HCT116 (cell line): Measurements from ENCODE around the gene ZNF71. TPM values are rescaled to one million over a fixed set of nuclear protein-coding genes. Genes with fewer than 3 reads are reported as not detected.

Experiments used
- ATAC-seq: fragments of 200-7000 bp; cut with Tn5 transposase; 2 replicates; pipeline ENCODE4 v1.9.1; 2020; ENCODE audit warnings: mild to moderate bottlenecking, moderate library complexity
- BruUV-seq: library from RNA; stranded (reverse); fragments of 400-500 nt; replicated peaks from 2 replicates; lab custom pipeline; 2021; lab: Mats Ljungman, UMichigan
- CTCF ChIA-PET: fragments of 300-600 bp; sonication (Branson Sonifier 250); formaldehyde crosslinking; loops from one replicate; lab custom pipeline; 2021; ENCODE audit warnings: antibody characterized with exemption; lab: Charles Lee
- POLR2A ChIA-PET: fragments of 300-600, 350-600 bp; sonication (Branson Sonifier 250); formaldehyde crosslinking; loops from one replicate; lab custom pipeline; 2021; ENCODE audit warnings: antibody characterized with exemption; lab: Charles Lee
- RAD21 ChIA-PET, 2 experiments: fragments of 300-600 bp; sonication (Branson Sonifier 250); formaldehyde crosslinking; loops; one replicate each; lab custom pipeline; 2023; ENCODE audit warnings: low total read pairs in 2 of 2; ENCODE audit not compliant: uncharacterized antibody in 2 of 2, unreplicated experiment in 2 of 2, low non-redundant PET in 1 of 2; lab: Charles Lee
- DNase-seq: peaks from one replicate; pipeline ENCODE4 v3.0.0-alpha.2; 2010; ENCODE audit warnings: low read depth, low spot score
- H2AFZ ChIP-seq: fragments of 200-600 bp; shearing (Covaris generic), sonication (generic); 2 replicates; pipeline ENCODE4 v1.6.1; 2017; ENCODE audit warnings: low read depth, mixed run types, mixed read lengths, antibody characterized with exemption, low read length; ENCODE audit not compliant: poor library complexity, severe bottlenecking
- H3K27ac ChIP-seq: 2 replicates; pipeline ENCODE4 v1.5.1; 2012; ENCODE audit warnings: low read depth, low read length
- H3K27me3 ChIP-seq: fragments of 200-600 bp; sonication (generic); 2 replicates; pipeline ENCODE4 v1.6.1; 2016; ENCODE audit warnings: mixed run types, low read length, mixed read lengths; ENCODE audit not compliant: insufficient read depth
- H3K36me3 ChIP-seq, 2 experiments: fragments of 200-500 bp in 1 of 2; fragments of 200-600 bp in 1 of 2; sonication (Bioruptor generic) in 1 of 2; sonication (generic) in 1 of 2; 2 replicates each; pipeline versions ENCODE4 v1.5.1 to v1.6.1; 2014 to 2016; ENCODE audit warnings: low read length in 2 of 2, inconsistent platforms in 1 of 2, mixed read lengths in 1 of 2, mixed run types in 1 of 2; ENCODE audit not compliant: insufficient read depth in 2 of 2, control insufficient read depth in 1 of 2
- H3K4me1 ChIP-seq, 2 experiments: fragments of 200-600 bp in 1 of 2; sonication (generic) in 1 of 2; 2 replicates each; pipeline versions ENCODE4 v1.5.1 to v1.6.1; 2012 to 2017; ENCODE audit warnings: low read length in 2 of 2, inconsistent platforms in 1 of 2, mild to moderate bottlenecking in 1 of 2, mixed read lengths in 1 of 2, mixed run types in 1 of 2, moderate library complexity in 1 of 2; ENCODE audit not compliant: insufficient read depth in 2 of 2, control insufficient read depth in 1 of 2
- H3K4me2 ChIP-seq: fragments of 200-600 bp; sonication (generic); 2 replicates; pipeline ENCODE4 v1.6.1; 2017; ENCODE audit warnings: mixed run types, low read length, mixed read lengths
- H3K4me3 ChIP-seq, 2 experiments: fragments of 200-600 bp in 1 of 2; sonication (generic) in 1 of 2; replicated peaks in 1 of 2; 2 replicates each; pipeline ENCODE4 v1.5.1; 2011 to 2016; ENCODE audit warnings: low read length in 2 of 2, control low read depth in 1 of 2, low read depth in 1 of 2, mild to moderate bottlenecking in 1 of 2, mixed read lengths in 1 of 2, mixed run types in 1 of 2
- H3K79me2 ChIP-seq: fragments of 200-600 bp; sonication (generic); 2 replicates; pipeline ENCODE4 v1.6.1; 2017; ENCODE audit warnings: mild to moderate bottlenecking, mixed run types, low read length, moderate library complexity, mixed read lengths; ENCODE audit not compliant: insufficient read depth
- H3K9ac ChIP-seq: fragments of 200-600 bp; sonication (generic); 2 replicates; pipeline ENCODE4 v1.6.1; 2016; ENCODE audit warnings: low read length, mixed read lengths
- H3K9me2 ChIP-seq: fragments of 200-600 bp; sonication (generic), shearing (Covaris generic); 2 replicates; pipeline ENCODE4 v1.6.1; 2017; ENCODE audit warnings: mixed run types, mild to moderate bottlenecking, moderate library complexity; ENCODE audit not compliant: insufficient read depth
- H3K9me3 ChIP-seq, 2 experiments: fragments of 200-500 bp in 1 of 2; fragments of 200-600 bp in 1 of 2; sonication (Bioruptor generic) in 1 of 2; sonication (generic) in 1 of 2; 2 replicates each; pipeline ENCODE4 v1.6.1; 2014 to 2017; ENCODE audit warnings: low read length in 2 of 2, mixed read lengths in 2 of 2, inconsistent platforms in 1 of 2, low read depth in 1 of 2, mild to moderate bottlenecking in 1 of 2, mixed run types in 1 of 2, moderate library complexity in 1 of 2; ENCODE audit not compliant: control insufficient read depth in 1 of 2, insufficient read depth in 1 of 2
- H4K20me1 ChIP-seq: fragments of 200-600 bp; sonication (generic), shearing (Covaris generic); 2 replicates; pipeline ENCODE4 v1.6.1; 2017; ENCODE audit warnings: mixed run types, mild to moderate bottlenecking, moderate library complexity; ENCODE audit not compliant: insufficient read depth
- CBX3 ChIP-seq: IDR thresholded peaks from 2 replicates; pipeline ENCODE4 v1.6.1; 2012; ENCODE audit warnings: low read depth
- CTCF ChIP-seq, 3 experiments: fragments of 200-600 bp in 1 of 3; sonication (generic) in 1 of 3; IDR thresholded peaks in 2 of 3; conservative IDR thresholded peaks in 1 of 3; 2 replicates each; pipeline ENCODE4 v1.5.1; 2012 to 2017; ENCODE audit warnings: low read depth in 2 of 3, low read length in 2 of 3, antibody characterized with exemption in 1 of 3, borderline replicate concordance in 1 of 3, control low read depth in 1 of 3, mild to moderate bottlenecking in 1 of 3, mixed read lengths in 1 of 3, mixed run types in 1 of 3, moderate library complexity in 1 of 3; ENCODE audit not compliant: insufficient read depth in 1 of 3
- ELF1 ChIP-seq: IDR thresholded peaks from 2 replicates; pipeline ENCODE4 v1.6.1; 2012; ENCODE audit warnings: low read depth, borderline replicate concordance
- EZH2phosphoT487 ChIP-seq: fragments of 200-600 bp; IDR thresholded peaks from 2 replicates; pipeline ENCODE4 v1.6.1; 2018; ENCODE audit warnings: antibody characterized with exemption, borderline replicate concordance
- FOSL1 ChIP-seq: IDR thresholded peaks from 2 replicates; pipeline ENCODE4 v1.6.1; 2012; ENCODE audit warnings: low read depth
- JUND ChIP-seq: IDR thresholded peaks from 2 replicates; pipeline ENCODE4 v1.6.1; 2012
- POLR2A ChIP-seq: IDR thresholded peaks from 2 replicates; pipeline ENCODE4 v1.7.0; 2011; ENCODE audit warnings: borderline replicate concordance; ENCODE audit not compliant: insufficient read depth, insufficient read length; ENCODE audit errors: extremely low read depth
- RAD21 ChIP-seq: IDR thresholded peaks from 2 replicates; pipeline ENCODE4 v1.6.1; 2012; ENCODE audit warnings: low read depth, mild to moderate bottlenecking
- REST ChIP-seq: IDR thresholded peaks from 2 replicates; pipeline ENCODE4 v1.6.1; 2012; ENCODE audit warnings: low read depth
- SIN3A ChIP-seq: IDR thresholded peaks from 2 replicates; pipeline ENCODE4 v1.6.1; 2012; ENCODE audit warnings: low read depth
- SRF ChIP-seq: IDR thresholded peaks from 2 replicates; pipeline ENCODE4 v1.6.1; 2012; ENCODE audit warnings: low read depth
- YY1 ChIP-seq: IDR thresholded peaks from 2 replicates; pipeline ENCODE4 v1.6.1; 2011; ENCODE audit warnings: low read length, low read depth, moderate library complexity, mild to moderate bottlenecking; ENCODE audit not compliant: insufficient replicate concordance; ENCODE audit errors: extremely low read depth
- ZBTB33 ChIP-seq: IDR thresholded peaks from 2 replicates; pipeline ENCODE4 v1.6.1; 2011; ENCODE audit warnings: mild to moderate bottlenecking, low read length, moderate library complexity; ENCODE audit not compliant: insufficient replicate concordance; ENCODE audit errors: extremely low read depth
- ZFX ChIP-seq: fragments of 450-650 bp; IDR thresholded peaks from 2 replicates; pipeline ENCODE4 v1.6.1; 2017
- intact Hi-C: fragments of 100-400 bp; cut with micrococcal nuclease; formaldehyde crosslinking; loops from 2 replicates; pipeline ENCODE4 v1.10.0; 2022
- total RNA-seq: library from RNA; stranded (reverse); gene quantifications from one replicate; pipeline ENCODE4 v1.2.1, GENCODE V29; 2021; ENCODE audit not compliant: unreplicated experiment

ZNF71 gene
- total RNA-seq, 1 experiment from 2014 or later = not detected

DNA sequence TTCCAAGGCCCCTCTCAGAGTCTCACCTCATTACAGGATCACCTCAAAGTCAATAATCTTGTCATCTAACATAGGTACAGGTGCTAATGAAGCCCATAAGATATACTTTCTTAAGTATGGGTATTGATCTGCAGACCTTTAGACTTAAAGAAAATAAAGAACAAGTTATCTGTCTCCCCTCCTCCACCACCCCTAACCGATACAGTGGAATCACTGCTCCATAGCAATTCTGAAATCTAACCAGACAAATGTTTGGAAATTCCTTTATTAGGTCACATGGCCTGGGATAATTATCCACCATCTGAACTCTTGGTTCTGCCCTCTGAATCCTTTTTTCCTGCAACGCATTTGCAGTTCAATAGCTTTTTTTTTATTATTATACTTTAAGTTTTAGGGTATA, 32.3 kb upstream of the ZNF71 start:
- ChIA-PET CTCF (no interaction called here), POLR2A (no interaction called here), RAD21 (no interaction called here)
- Histone ChIP-seq H3K9me3 (peaks cover 14 to 27% of the 10 kb centered on the region in 2 experiments; a peak in 2 of 4 replicates), H3K4me1 (no peaks in the 10 kb centered on the region), H3K4me2 (no peak overlapping the region), H4K20me1 (no peaks in the 10 kb centered on the region), H3K27me3 (no peaks in the 10 kb centered on the region), H3K36me3 (no peaks in the 10 kb centered on the region), H3K9me2 (no peaks in the 10 kb centered on the region), H3K9ac (no peak overlapping the region), H3K79me2 (no peaks in the 10 kb centered on the region), H2AFZ (no peak overlapping the region), H3K4me3 (no peak overlapping the region), H3K27ac (no peak overlapping the region)
- no TSS peak for BruUV-seq
- TF ChIP-seq ZFX (no peak), CBX3 (no peak), REST (no peak), YY1 (no peak), ZBTB33 (no peak), ELF1 (no peak), SIN3A (no peak), SRF (no peak), RAD21 (no peak), POLR2A (no peak), CTCF (IDR thresholded peaks at IDR 0.05 in 2 of 3, conservative IDR thresholded peaks at IDR 0.05 in 1 of 3; ENCODE audit: borderline replicate concordance in 1 of 3, insufficient read depth in 1 of 3, low read depth in 2 of 3, low read length in 2 of 3) (no peak), FOSL1 (no peak), EZH2phosphoT487 (no peak), JUND (no peak)
- intact Hi-C loops = no loop called here
- DNase-seq = no peak
- ATAC-seq = no peak
